ENCODE data around the gene CES2.

DNA sequence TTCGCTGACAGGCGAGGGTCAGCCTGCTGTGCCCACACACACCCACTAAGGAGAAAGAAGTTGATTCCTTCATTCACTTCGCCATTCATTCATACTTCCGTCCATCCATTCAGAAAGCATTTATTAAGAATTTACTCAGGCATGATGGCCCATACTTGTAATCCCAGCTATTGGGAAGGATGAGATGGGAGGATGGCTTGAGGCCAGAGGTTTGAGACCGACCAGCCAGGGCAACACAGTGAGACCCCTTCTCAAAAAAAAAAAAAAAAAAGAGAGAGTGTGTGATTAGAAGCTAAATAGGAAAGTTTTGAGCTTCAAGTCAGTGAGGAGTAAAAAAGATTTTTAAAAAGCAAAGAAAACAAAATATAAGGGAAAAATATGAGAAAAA, 8.7 kb downstream of the CES2 start:
- TF ChIP-seq, protein P1, sequence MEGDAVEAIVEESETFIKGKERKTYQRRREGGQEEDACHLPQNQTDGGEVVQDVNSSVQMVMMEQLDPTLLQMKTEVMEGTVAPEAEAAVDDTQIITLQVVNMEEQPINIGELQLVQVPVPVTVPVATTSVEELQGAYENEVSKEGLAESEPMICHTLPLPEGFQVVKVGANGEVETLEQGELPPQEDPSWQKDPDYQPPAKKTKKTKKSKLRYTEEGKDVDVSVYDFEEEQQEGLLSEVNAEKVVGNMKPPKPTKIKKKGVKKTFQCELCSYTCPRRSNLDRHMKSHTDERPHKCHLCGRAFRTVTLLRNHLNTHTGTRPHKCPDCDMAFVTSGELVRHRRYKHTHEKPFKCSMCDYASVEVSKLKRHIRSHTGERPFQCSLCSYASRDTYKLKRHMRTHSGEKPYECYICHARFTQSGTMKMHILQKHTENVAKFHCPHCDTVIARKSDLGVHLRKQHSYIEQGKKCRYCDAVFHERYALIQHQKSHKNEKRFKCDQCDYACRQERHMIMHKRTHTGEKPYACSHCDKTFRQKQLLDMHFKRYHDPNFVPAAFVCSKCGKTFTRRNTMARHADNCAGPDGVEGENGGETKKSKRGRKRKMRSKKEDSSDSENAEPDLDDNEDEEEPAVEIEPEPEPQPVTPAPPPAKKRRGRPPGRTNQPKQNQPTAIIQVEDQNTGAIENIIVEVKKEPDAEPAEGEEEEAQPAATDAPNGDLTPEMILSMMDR (IDR thresholded peaks at IDR 0.05) = no peak
- no peak for TF ChIP-seq POLR2A (IDR thresholded peaks at IDR 0.05)
